DND-41 (cell line): Measurements from ENCODE around the gene PCDHGB5.

Experiments
- EZH2 ChIP-seq: IDR thresholded peaks from 3 replicates; pipeline ENCODE4 v1.6.1; 2012; ENCODE audit warnings: borderline replicate concordance, low read depth, mild to moderate bottlenecking, moderate library complexity, low read length, inconsistent platforms; ENCODE audit not compliant: severe bottlenecking
- TF ChIP-seq, protein P1 (sequence below): IDR thresholded peaks from 2 replicates; pipeline ENCODE4 v1.5.1; 2012; ENCODE audit warnings: borderline replicate concordance, low read length, moderate library complexity, mild to moderate bottlenecking; ENCODE audit not compliant: poor library complexity, severe bottlenecking; ENCODE audit errors: extremely low read depth

DNA sequence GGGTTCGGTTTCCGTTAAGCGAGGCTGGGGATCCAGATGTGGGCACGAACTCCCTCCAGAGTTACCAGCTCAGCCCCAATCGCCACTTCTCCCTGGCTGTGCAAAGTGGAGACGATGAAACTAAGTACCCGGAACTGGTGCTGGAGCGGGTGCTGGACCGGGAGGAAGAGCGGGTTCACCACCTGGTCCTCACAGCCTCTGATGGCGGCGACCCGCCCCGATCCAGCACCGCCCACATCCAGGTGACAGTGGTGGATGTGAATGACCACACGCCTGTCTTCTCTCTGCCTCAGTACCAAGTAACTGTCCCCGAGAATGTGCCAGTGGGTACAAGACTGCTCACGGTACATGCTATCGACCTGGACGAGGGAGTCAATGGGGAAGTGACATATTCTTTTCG, 14.4 kb upstream of the PCDHGB5 start:
- no peak for TF ChIP-seq EZH2
- TF ChIP-seq, protein P1, sequence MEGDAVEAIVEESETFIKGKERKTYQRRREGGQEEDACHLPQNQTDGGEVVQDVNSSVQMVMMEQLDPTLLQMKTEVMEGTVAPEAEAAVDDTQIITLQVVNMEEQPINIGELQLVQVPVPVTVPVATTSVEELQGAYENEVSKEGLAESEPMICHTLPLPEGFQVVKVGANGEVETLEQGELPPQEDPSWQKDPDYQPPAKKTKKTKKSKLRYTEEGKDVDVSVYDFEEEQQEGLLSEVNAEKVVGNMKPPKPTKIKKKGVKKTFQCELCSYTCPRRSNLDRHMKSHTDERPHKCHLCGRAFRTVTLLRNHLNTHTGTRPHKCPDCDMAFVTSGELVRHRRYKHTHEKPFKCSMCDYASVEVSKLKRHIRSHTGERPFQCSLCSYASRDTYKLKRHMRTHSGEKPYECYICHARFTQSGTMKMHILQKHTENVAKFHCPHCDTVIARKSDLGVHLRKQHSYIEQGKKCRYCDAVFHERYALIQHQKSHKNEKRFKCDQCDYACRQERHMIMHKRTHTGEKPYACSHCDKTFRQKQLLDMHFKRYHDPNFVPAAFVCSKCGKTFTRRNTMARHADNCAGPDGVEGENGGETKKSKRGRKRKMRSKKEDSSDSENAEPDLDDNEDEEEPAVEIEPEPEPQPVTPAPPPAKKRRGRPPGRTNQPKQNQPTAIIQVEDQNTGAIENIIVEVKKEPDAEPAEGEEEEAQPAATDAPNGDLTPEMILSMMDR = no peak
